Measurements from ENCODE around the gene MKI67. TPM values are rescaled to one million over a fixed set of nuclear protein-coding genes. Genes with fewer than 3 reads are reported as not detected.
A peak's percentile ranks its signal among the peaks of the same experiment; 100 is the strongest.

Gene MKI67
- total RNA-seq, 2 donors from 2014 or later = 217 to 249 TPM

- H3K4me1 Mint-ChIP-seq (ENCODE audit: low read depth) = peaks cover 6% of the 10 kb centered on the region
- DNase-seq = no peak
- H3K36me3 Mint-ChIP-seq (ENCODE audit: insufficient read depth in 2 of 2) = no peaks in the 10 kb centered on the region
- H3K27me3 Mint-ChIP-seq (ENCODE audit: low read depth) = peaks cover 5% of the 10 kb centered on the region
- peaks cover 0 to 2% of the 10 kb centered on the region in 2 donors for H3K9me3 Mint-ChIP-seq
- no peak overlapping the region for H3K27ac Mint-ChIP-seq
- no peak for ATAC-seq (replicated peaks in 1 of 2)
- no peak overlapping the region for H3K4me3 Mint-ChIP-seq
Measured at GRCh38 chr10:128158021-128158795, 32.0 kb upstream of the MKI67 start.

DNA sequence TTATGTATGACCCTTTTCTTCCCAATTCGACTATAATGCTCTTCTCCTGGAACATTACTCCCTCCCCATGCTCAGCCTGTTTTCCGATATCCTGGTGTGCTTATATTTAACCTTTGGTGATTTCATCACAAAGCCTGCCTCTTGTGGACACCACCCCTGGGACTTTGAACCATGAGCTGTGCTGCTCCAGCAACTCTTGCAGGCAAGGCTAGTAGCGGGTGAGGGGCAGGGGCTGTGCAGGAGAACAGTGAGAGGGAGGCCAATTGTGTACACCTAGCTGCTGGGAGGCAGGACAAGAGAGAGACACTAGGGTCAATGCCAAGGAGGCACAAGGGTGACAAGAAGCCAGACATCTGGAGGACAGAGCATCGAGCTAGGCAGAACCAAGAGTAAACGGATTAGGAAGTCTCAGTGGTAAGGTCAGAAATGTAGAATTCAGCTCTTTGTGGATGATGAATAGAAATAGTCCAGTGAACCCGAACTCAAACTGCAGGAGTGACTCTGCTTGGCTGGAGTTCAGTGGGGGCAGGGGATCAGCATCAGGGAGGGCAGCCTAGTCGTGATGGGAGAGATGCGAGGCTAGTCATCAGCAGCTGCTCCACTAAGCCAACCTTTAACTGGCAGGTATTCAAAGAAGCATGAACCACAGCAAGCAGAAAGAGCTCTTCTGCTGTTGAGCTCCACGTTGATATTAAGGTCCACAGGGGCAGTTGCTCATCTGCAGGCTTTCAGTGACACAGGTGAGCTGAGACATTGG, 31.0 kb upstream of the MKI67 start:
- Mint-ChIP-seq H3K27ac (no peak overlapping the region), H3K4me3 (no peak overlapping the region), H3K4me1 (ENCODE audit: low read depth) (peaks cover 6% of the 10 kb centered on the region), H3K27me3 (ENCODE audit: low read depth) (peaks cover 5% of the 10 kb centered on the region), H3K36me3 (ENCODE audit: insufficient read depth in 2 of 2) (no peaks in the 10 kb centered on the region), H3K9me3 (peaks cover 0 to 2% of the 10 kb centered on the region in 2 donors)
- DNase-seq (no peak), ATAC-seq (replicated peaks in 1 of 2) (no peak)

GRCh38 chr10:128152741-128153580, 26.7 kb upstream of the MKI67 start:
- DNase-seq (no peak), ATAC-seq (replicated peaks in 1 of 2) (no peak)
- H3K4me1 Mint-ChIP-seq (ENCODE audit: low read depth) = peaks cover 3% of the 10 kb centered on the region
- no peak overlapping the region for H3K27ac Mint-ChIP-seq
- H3K27me3 Mint-ChIP-seq (ENCODE audit: low read depth) = peaks cover 14% of the 10 kb centered on the region
- H3K9me3 Mint-ChIP-seq = no peaks in the 10 kb centered on the region
- H3K4me3 Mint-ChIP-seq = no peak overlapping the region
- no peaks in the 10 kb centered on the region for H3K36me3 Mint-ChIP-seq (ENCODE audit: insufficient read depth in 2 of 2)

GRCh38 chr10:128151031-128151430, 24.8 kb upstream of the MKI67 start:
- no peak for DNase-seq
- Mint-ChIP-seq H3K4me1 (ENCODE audit: low read depth) (peaks cover 21% of the 10 kb centered on the region), H3K27ac (no peak overlapping the region), H3K27me3 (ENCODE audit: low read depth) (peaks cover 8% of the 10 kb centered on the region), H3K9me3 (peaks cover under 1 to 6% of the 10 kb centered on the region in 2 donors), H3K4me3 (peak overlapping the region; percentile 77 to 86), H3K36me3 (ENCODE audit: insufficient read depth in 2 of 2) (peaks cover 0 to 6% of the 10 kb centered on the region in 2 donors)
- no peak for ATAC-seq (replicated peaks in 1 of 2)

DNA sequence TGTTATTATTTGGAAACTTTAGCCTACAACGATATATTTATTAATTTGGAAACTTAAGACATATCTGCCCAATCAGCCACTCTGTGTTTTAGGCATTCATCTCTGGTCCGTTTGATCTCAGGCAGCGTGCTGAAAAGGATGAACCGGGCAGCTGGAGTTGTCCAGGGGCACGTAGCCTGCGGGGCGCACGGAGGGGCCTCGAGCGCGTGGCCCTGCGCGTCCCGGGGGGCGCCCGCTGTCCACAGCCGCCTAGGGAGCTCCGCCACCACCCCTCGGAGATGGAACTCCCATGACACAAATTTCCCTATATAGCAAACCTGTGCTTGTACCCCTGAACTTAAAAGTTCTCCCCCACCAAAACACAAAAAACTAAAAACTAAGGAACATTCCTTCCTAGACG, 24.3 kb upstream of the MKI67 start:
- H3K4me1 Mint-ChIP-seq (ENCODE audit: low read depth) = peaks cover 25% of the 10 kb centered on the region
- H3K27me3 Mint-ChIP-seq (ENCODE audit: low read depth) = peaks cover 8% of the 10 kb centered on the region
- H3K9me3 Mint-ChIP-seq = peaks cover 5 to 6% of the 10 kb centered on the region in 2 donors
- H3K27ac Mint-ChIP-seq = no peak overlapping the region
- DNase-seq (no peak), ATAC-seq (replicated peaks in 1 of 2) (no peak)
- peaks cover 4 to 8% of the 10 kb centered on the region in 2 donors for H3K36me3 Mint-ChIP-seq (ENCODE audit: insufficient read depth in 2 of 2)
- peak overlapping the region; percentile 77 to 86 for H3K4me3 Mint-ChIP-seq

DNA sequence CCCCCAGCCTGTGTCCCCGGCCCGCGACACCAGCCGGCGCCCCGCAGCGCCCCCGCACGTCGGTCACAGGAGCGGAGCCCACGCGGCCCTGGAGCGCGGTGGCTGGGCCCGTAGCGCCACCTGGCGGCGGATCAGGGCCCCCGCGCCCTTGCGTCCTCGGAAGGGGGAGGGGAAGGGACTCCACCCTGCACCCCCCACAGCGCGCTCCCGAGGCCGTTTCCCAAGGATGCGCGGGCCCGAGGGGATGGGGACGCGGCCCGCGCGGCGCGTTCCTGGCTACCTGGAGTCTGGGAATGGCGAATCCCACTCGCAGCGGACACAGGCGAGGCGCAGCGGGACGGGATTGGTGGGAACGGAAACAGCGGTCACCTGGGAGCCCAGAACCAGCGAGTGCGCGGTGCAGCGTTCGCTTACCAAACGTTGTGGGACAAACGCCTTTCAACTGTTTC, 23.8 kb upstream of the MKI67 start:
- no peak overlapping the region for H3K27ac Mint-ChIP-seq
- H3K4me1 Mint-ChIP-seq (ENCODE audit: low read depth) = peaks cover 30% of the 10 kb centered on the region
- peaks cover 9 to 12% of the 10 kb centered on the region in 2 donors for H3K36me3 Mint-ChIP-seq (ENCODE audit: insufficient read depth in 2 of 2)
- H3K9me3 Mint-ChIP-seq = peaks cover 7 to 8% of the 10 kb centered on the region in 2 donors
- DNase-seq (peak; percentile 85 to 87), ATAC-seq (replicated peaks in 1 of 2) (peak; percentile 97 to 98)
- H3K27me3 Mint-ChIP-seq (ENCODE audit: low read depth) = peaks cover 11% of the 10 kb centered on the region
- peak overlapping the region; percentile 77 to 86 for H3K4me3 Mint-ChIP-seq

GRCh38 chr10:128149267-128150014, 23.2 kb upstream of the MKI67 start:
- peaks cover 11 to 12% of the 10 kb centered on the region in 2 donors for H3K36me3 Mint-ChIP-seq (ENCODE audit: insufficient read depth in 2 of 2)
- no peak overlapping the region for H3K27ac Mint-ChIP-seq
- ATAC-seq (replicated peaks in 1 of 2) (peak; percentile 26 to 33), DNase-seq (no peak)
- H3K9me3 Mint-ChIP-seq = peaks cover 8 to 9% of the 10 kb centered on the region in 2 donors
- peak overlapping the region; percentile 68 to 77 for H3K4me3 Mint-ChIP-seq
- peaks cover 36% of the 10 kb centered on the region for H3K4me1 Mint-ChIP-seq (ENCODE audit: low read depth)
- H3K27me3 Mint-ChIP-seq (ENCODE audit: low read depth) = peaks cover 17% of the 10 kb centered on the region

DNA sequence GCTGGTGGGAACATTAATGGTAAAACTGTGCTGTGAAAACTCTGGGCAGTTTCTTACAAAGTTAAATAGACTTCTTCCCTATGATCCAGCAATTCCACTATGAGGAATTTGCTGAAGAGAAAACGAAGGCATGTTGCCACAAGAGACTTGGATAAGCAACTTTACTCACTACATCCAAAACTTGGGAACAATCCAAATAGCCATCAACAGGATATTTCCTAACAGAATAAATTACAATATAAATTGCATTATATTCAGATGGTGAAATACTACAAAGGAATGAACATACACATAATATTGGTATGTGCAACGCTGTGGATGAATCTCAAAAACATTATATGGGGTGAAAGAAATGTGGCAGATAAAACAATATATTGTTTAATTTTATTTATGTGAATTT, 21.4 kb upstream of the MKI67 start:
- peaks cover 11 to 12% of the 10 kb centered on the region in 2 donors for H3K36me3 Mint-ChIP-seq (ENCODE audit: insufficient read depth in 2 of 2)
- peaks cover 8 to 9% of the 10 kb centered on the region in 2 donors for H3K9me3 Mint-ChIP-seq
- DNase-seq (no peak), ATAC-seq (replicated peaks in 1 of 2) (no peak)
- peaks cover 17% of the 10 kb centered on the region for H3K27me3 Mint-ChIP-seq (ENCODE audit: low read depth)
- peaks cover 39% of the 10 kb centered on the region for H3K4me1 Mint-ChIP-seq (ENCODE audit: low read depth)
- H3K27ac Mint-ChIP-seq = no peak overlapping the region
- no peak overlapping the region for H3K4me3 Mint-ChIP-seq

DNA sequence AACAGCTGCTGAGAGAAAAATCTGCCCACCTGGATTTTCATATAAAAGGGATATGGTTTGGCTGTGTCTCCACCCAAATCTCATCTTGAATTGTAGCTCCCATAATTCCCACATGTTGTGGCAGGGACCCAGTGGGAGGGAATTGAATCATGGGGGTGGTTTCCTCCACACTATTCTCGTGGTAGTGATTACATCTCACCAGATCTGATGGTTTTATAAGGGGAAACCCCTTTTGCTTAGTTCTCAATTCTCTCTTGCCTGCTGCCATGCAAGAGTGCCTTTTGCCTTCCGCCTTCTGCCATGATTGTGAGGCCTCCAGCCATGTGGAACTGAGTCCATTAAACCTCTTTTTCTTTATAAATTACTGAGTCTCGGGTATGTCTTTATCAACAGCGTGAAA, 20.8 kb upstream of the MKI67 start:
- H3K4me3 Mint-ChIP-seq = peak overlapping the region in 1 of 2 donors; percentile 59
- no peak for ATAC-seq (replicated peaks in 1 of 2)

DNA sequence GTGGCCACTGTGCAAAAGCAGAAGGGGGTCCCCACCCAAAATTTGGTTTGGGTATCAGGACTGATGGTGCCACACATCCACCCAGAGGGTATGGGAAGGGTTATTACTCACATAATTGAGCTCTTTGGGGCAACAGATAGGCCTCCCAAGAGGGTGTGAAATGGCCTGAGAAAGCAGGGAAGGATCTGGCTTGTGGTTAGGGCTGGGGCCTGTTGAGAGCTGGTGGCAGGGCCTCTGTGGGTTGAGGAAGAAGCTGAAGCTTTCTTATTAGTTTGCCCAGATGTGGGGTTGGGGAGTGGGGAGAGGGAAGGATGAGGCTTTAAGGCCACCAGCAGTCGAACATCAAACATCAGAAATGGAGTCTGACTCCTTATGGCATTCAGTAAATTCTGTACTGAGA, 18.3 kb upstream of the MKI67 start:
- Mint-ChIP-seq H3K27ac (no peak overlapping the region), H3K9me3 (peaks cover 8 to 9% of the 10 kb centered on the region in 2 donors), H3K4me3 (no peak overlapping the region), H3K27me3 (ENCODE audit: low read depth) (peaks cover 8% of the 10 kb centered on the region), H3K36me3 (ENCODE audit: insufficient read depth in 2 of 2) (peaks cover 11 to 12% of the 10 kb centered on the region in 2 donors), H3K4me1 (ENCODE audit: low read depth) (peaks cover 39% of the 10 kb centered on the region)
- DNase-seq (no peak), ATAC-seq (replicated peaks in 1 of 2) (no peak)

More for the DNA sequence above, 20.8 kb upstream of the MKI67 start:
- Mint-ChIP-seq H3K27ac (no peak overlapping the region), H3K36me3 (ENCODE audit: insufficient read depth in 2 of 2) (peaks cover 11 to 12% of the 10 kb centered on the region in 2 donors), H3K27me3 (ENCODE audit: low read depth) (peaks cover 17% of the 10 kb centered on the region), H3K9me3 (peaks cover 8 to 9% of the 10 kb centered on the region in 2 donors), H3K4me1 (ENCODE audit: low read depth) (peaks cover 39% of the 10 kb centered on the region)
- no peak for DNase-seq

- Mint-ChIP-seq H3K36me3 (ENCODE audit: insufficient read depth in 2 of 2) (peaks cover 11 to 12% of the 10 kb centered on the region in 2 donors), H3K27ac (no peak overlapping the region), H3K9me3 (peaks cover 8 to 9% of the 10 kb centered on the region in 2 donors), H3K4me1 (ENCODE audit: low read depth) (peaks cover 39% of the 10 kb centered on the region), H3K4me3 (no peak overlapping the region), H3K27me3 (ENCODE audit: low read depth) (peaks cover 8% of the 10 kb centered on the region)
- DNase-seq (no peak), ATAC-seq (replicated peaks in 1 of 2) (no peak)
Measured at GRCh38 chr10:128143531-128143930, 17.3 kb upstream of the MKI67 start.

- Mint-ChIP-seq H3K4me1 (ENCODE audit: low read depth) (peaks cover 12% of the 10 kb centered on the region), H3K9me3 (peaks cover 2 to 3% of the 10 kb centered on the region in 2 donors), H3K27me3 (ENCODE audit: low read depth) (peaks cover 8% of the 10 kb centered on the region), H3K4me3 (no peak overlapping the region), H3K36me3 (ENCODE audit: insufficient read depth in 2 of 2) (peaks cover 2 to 5% of the 10 kb centered on the region in 2 donors), H3K27ac (no peak overlapping the region)
- ATAC-seq (replicated peaks in 1 of 2) = no peak
- no peak for DNase-seq
Measured at GRCh38 chr10:128140425-128140824, 14.2 kb upstream of the MKI67 start.

Data from activated T-cell treated with anti-CD3 and anti-CD28 coated beads, Interleukin-2, amount 50 U/mL, for 72 hours (primary cell).